ENCODE data around the gene KIRREL1.
"Not testable (repeated sequence)": the region's sequence is repeated elsewhere in the genome, so short reads cannot be mapped to it uniquely, and the experiment has no call there.

The KIRREL1 gene

GRCh38 chr1:158105352-158106095 is 112.1 kb downstream of the KIRREL1 start:
- no peak for DNase-seq (ENCODE audit: low spot score)

- no peak for DNase-seq (ENCODE audit: low spot score)
These were observed 114.5 kb downstream of the KIRREL1 start for GRCh38 chr1:158107916-158108315.

GRCh38 chr1:158112994-158113758 is 119.7 kb downstream of the KIRREL1 start:
- DNase-seq (ENCODE audit: low spot score) = peak; percentile 33

- no peak for DNase-seq (ENCODE audit: low spot score)
These were observed 120.3 kb downstream of the KIRREL1 start for GRCh38 chr1:158113759-158114127.

- DNase-seq (ENCODE audit: low spot score) = no peak
These were observed 121.7 kb downstream of the KIRREL1 start for GRCh38 chr1:158115126-158115525.

- no peak for DNase-seq (ENCODE audit: low spot score)
These were observed 123.1 kb downstream of the KIRREL1 start for GRCh38 chr1:158116311-158117167.

- DNase-seq (ENCODE audit: low spot score) = peak; percentile 33
These were observed 124.6 kb downstream of the KIRREL1 start for GRCh38 chr1:158117854-158118704.

- DNase-seq (ENCODE audit: low spot score) = no peak
These were observed 125.4 kb downstream of the KIRREL1 start for GRCh38 chr1:158118713-158119402.

- no peak for DNase-seq (ENCODE audit: low spot score)
These were observed 126.7 kb downstream of the KIRREL1 start for GRCh38 chr1:158119976-158120653.

- no peak for DNase-seq (ENCODE audit: low spot score)
These were observed 128.3 kb downstream of the KIRREL1 start for GRCh38 chr1:158121604-158122254.

- no peak for DNase-seq (ENCODE audit: low spot score)
These were observed 129.5 kb downstream of the KIRREL1 start for GRCh38 chr1:158122833-158123388.

GRCh38 chr1:158124034-158124433 is 130.6 kb downstream of the KIRREL1 start:
- no peak for DNase-seq (ENCODE audit: low spot score)

GRCh38 chr1:158124999-158125398 is 131.6 kb downstream of the KIRREL1 start:
- DNase-seq (ENCODE audit: low spot score) = peak; percentile 96

GRCh38 chr1:158126425-158126824 is 133.0 kb downstream of the KIRREL1 start:
- DNase-seq (ENCODE audit: low spot score) = no peak

- DNase-seq (ENCODE audit: low spot score) = not testable (repeated sequence)
These were observed 135.1 kb downstream of the KIRREL1 start for GRCh38 chr1:158128531-158128930.

GRCh38 chr1:158131217-158131616 is 137.8 kb downstream of the KIRREL1 start:
- no peak for DNase-seq (ENCODE audit: low spot score)

- no peak for DNase-seq (ENCODE audit: low spot score)
These were observed 147.3 kb downstream of the KIRREL1 start for GRCh38 chr1:158140764-158141192.

- peak; percentile 38 for DNase-seq (ENCODE audit: low spot score)
These were observed 151.8 kb downstream of the KIRREL1 start for GRCh38 chr1:158145173-158145719.

GRCh38 chr1:158146165-158146564 is 152.7 kb downstream of the KIRREL1 start:
- DNase-seq (ENCODE audit: low spot score) = no peak
